Measurements from ENCODE around the gene EED.
A peak's percentile ranks its signal among the peaks of the same experiment; 100 is the strongest.

Gene EED

DNA sequence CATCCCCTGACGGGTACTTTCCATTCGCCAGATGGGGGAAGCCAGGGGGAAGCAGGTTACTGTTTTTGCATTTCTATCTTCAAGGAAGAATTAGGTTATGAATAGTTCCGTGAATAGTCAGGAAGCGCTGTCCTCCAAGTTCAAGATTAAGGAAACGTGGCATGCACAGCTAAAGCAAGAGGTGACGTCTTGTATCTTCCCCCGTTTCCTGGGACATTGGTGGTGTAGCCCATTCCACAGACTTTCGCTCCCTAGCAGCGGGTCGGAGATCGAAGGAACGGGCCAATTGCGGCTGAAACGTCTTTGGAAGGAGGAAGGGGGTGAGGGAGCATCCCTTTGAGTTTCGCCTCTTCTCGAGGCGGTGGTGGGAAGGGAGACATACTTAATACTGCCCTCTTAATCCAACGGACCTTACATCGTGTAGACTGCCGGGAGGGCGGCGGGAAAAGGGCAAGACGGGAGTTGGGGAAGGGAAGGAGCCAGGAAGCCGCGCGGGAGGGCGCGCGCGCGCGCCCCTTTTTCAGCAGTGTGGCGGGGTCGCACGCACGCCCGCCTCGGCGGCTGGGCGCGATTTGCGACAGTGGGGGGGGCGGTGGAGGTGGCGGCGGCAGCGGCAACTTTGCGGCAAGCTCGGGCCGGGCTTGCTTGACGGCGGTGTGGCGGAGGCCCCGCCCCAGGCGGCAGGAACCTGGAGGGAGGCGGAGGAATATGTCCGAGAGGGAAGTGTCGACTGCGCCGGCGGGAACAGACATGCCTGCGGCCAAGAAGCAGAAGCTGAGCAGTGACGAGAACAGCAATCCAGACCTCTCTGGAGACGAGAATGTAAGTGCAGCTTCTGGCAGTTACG lies at the start of gene EED:
EED (plus strand) TSS at position 232 of the 847 bp plus-strand sequence; CDS start at position 709, 477 bp downstream.
- peak; percentile 96 for DNase-seq

DNA sequence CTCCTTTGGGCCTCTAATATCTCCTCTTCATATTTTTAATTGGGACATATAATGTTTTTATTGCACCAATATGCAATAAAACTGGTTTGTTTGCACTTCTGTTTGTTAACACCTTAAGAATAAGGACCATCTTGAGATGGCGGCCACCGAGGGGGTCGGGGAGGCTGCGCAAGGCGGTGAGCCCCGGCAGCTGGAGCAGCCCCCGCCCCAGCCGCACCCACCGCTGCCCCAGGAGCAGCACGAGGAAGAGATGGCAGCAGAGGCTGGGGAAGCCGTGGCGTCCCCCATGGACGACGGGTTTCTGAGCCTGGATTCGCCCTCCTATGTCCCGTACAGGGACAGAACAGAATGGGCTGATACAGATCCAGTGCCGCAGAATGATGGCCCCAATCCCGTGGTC lies 49.6 kb upstream of the EED start:
- no peak for DNase-seq

DNA sequence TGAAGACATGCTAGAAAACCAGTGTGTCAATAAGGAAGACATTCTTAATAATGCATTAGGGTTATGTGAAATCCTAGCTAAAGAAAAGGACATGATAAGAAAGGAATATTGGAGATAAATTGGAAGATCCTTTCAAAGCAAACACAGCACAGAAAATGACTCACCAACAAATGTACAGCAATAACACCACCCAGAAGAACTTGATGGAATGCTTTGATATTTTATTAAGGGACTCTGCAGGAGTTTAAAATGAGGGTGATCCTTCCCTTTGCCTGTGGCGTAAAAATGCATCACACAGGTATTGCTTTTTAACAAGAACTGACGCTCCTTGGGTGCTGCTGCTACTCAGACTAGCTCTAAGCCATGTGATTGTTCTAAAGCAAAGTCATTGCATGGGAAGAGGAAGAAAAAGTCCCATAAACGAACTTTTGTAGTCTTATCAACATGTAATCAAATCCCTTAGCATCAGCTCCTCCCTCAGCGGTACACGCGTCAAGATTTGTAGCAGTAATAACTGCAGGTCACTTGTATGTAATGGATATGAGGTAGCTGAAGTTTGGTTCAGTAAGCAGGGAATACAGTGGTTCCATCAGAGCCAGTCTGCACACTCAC lies 48.4 kb upstream of the EED start:
- DNase-seq, result no peak

- no peak for DNase-seq
Observed at GRCh38 chr11:86196913-86197312, 47.6 kb upstream of the EED start.

DNA sequence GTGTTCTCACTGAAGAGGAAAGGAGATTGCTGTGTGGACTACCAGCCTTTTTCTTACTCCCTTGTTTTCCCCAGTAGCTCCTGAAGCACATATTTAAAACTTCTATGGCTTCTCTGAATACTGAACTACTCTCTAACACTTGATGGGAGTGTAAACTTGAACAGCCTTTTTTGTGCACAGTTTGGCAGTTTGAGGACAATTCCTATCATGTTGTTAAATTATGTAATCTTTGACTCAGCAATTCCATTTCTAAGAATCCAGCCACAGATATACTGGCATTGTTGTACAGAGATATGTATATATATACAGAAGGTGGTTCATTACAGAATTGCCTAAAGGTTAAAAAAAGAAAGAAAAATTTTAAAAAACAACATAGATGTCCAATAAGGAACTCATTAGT lies 47.1 kb upstream of the EED start:
- DNase-seq, result no peak

- DNase-seq, result no peak
Observed at GRCh38 chr11:86198139-86198538, 46.4 kb upstream of the EED start.

DNA sequence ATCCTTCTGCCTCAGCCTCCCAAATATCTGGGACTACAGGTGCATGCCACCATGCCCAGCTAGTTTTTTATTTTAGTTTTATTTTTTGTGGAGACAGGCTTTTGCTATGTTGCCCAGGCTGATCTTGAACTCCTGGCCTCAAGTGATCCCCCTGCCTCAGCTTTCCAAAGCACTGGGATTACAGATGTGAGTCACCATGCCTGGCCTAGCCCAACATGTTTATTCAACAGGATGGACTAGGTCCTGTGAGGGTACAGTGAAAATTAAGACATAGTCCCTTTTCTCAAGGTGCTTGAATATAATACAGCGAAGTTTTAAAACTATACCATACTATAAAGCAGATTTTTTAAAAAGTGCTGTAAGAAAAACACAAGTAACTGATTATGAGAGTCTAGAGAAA lies 45.2 kb upstream of the EED start:
- DNase-seq, result no peak

GRCh38 chr11:86201371-86201884 lies 43.1 kb upstream of the EED start:
- no peak for DNase-seq

DNA sequence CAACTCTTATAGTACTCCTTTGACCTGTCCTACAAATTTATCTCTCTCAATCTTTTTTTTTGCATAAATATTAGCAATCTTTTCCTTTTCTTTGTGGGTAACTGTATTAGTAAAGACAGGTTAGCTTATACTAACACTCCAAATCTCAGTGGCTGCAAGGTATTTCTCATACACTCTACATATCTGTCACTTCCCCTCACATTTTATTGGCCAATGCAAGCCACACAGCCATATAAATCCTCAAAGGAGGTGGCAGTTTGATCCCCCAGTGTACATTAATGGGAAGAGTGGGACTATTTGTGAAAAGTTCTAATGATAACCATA lies 42.6 kb upstream of the EED start:
- no peak for DNase-seq

DNA sequence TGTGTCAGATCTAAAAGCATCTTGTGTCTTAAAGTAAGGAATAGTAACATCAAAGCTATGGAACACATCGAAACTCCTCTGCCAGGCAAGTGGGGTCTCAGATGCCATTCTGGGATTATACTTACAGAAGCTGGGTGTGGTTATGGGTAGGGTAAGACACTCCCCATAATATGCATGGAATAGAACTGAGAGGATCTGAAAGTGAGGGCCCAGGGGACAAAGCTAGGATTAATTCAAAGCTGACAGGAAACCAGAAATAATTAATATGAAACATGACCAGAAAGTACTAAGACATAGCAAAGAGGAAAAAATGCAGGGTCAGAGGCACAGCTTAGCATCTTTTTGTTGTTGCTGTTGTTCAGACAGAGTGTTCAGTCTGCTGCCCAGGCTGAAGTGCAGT lies 40.2 kb upstream of the EED start:
- no peak for DNase-seq

GRCh38 chr11:86205421-86206336 lies 38.9 kb upstream of the EED start:
- no peak for DNase-seq

DNA sequence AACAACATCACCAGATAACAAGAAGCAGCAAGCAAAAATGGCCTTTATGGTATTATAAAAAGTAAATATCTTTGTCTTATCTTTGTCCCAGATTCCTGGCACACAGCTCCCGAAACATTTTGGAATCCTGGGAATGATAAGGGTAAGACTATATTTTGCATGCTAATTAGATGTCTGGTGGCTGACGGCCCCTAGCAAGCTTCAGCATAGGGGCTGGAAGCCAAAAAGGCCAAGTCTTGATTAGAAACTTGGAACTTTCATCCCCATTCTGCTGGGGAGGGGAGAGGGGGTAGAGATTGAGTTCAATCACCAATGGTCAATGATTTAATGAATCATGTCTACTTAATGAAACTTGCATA lies 38.2 kb upstream of the EED start:
- no peak for DNase-seq

- DNase-seq, result no peak
Observed at GRCh38 chr11:86207413-86207812, 37.1 kb upstream of the EED start.

GRCh38 chr11:86208572-86208971 lies 36.0 kb upstream of the EED start:
- DNase-seq, result no peak

- DNase-seq, result no peak
Observed at GRCh38 chr11:86209806-86210657, 34.5 kb upstream of the EED start.

DNA sequence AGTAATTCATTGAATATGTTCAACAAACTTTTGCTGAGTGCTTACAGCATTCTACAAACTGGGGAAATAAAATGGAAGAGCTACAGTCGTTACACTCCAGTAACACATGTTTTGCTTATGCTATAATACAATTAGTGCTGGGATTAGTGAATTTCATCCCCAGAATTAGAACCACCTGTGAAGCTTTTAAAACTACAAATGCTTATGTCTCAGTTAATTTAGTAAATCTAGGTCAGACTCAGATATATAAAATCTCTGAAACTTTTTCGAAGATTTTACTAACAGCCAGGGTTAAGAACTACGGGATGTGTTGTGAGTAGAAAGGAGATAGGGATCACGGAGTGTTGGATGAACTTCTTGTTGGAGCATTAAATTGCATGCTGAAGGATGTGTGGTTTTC lies 33.7 kb upstream of the EED start:
- no peak for DNase-seq

DNA sequence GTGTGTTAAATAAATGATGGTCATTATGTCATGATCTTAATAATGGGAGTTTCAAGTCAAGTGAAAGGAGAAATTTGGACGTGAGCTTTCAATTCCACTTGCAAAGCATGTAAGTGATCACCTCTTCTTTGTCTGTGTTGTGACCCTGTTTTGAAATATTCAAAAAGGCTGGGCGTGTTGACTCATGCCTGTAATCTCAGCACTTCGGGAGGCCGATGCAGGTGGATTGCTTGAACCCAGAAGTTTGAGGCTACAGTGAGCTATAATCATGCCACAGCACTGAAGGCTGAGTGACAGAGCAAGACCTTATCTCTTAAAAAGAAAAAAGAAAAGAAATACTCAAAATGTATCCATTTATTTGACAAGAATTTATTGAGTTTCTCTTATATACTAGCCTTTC lies 32.9 kb upstream of the EED start:
- no peak for DNase-seq

GRCh38 chr11:86212019-86212611 lies 32.4 kb upstream of the EED start:
- no peak for DNase-seq

DNA sequence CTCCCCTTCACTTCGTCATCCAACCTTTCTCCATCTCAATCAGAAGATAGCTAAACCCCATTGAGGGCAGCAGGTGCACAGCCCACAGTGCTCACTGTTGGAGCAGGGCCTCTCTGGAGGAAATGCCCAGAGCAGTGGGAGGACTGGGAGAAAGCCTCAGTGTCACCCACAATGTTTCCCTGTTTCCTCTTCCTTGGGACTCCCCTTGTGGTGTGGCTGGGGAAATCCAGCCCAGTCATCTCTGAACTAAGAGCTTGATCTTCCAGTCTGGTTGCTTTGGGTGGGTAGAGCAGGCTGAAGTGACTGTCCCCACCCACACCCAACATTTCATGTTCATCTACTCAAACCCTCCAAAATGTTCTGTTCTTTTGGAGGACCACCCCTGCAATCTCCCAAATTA lies 29.8 kb upstream of the EED start:
- peak; percentile 86 for DNase-seq

DNA sequence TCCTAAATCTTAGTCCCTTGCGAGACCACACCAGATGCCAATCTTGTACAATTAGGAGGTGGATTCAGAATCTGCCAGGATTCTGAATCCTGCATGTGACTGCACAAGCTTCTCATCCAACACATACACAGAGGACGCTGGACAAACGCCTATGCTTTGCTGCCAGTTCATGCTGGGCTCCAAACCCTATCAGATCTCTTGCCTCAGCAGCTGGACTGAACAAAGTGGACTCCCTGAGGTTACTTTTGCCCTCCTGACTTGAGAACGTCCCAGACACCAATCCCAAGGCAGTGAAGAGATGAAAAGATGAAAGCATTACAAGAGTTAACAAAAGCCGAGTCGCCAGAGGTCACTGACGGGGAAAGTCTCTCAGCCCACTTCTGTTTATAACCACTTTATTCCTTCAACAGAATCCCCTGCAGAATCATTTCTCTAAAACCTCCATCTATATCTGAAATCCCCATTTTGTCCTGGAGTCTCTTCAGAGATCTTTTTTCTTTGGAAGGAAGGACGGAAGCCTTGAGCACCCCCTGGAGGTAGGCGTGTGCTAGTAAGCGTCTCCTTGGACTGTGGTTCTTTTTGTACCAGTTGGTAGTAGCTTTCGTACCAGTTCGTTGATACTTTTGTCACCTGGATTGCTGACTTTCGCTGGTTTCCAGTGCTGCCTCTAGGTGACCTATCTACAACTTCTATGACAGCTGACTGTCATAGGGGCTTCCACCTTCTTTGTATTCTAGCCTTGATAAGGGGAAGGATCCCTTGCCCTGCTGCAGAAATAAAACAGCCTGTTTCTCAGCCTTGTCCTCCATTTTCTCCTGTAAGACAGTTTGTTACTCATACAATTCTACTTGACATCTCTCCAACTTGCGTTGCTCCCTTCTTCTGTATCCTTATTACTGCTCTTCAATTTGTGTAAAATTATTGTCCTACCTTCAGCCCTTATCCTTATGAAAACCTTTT lies 26.1 kb upstream of the EED start:
- DNase-seq, result no peak

Measured in activated CD8-positive, alpha-beta memory T cell treated with anti-CD3 and anti-CD28 coated beads, Interleukin-2, amount 50 U/mL, for 48 hours (primary cell).